Measurements from ENCODE around the gene PRR3.
"Not testable (repeated sequence)": the region's sequence is repeated elsewhere in the genome, so short reads cannot be mapped to it uniquely, and the experiment has no call there.

The PRR3 gene

GRCh38 chr6:30597315-30598144 lies 40.4 kb downstream of the PRR3 start:
- peaks cover 52% of the 10 kb centered on the region for H3K36me3 ChIP-seq (ENCODE audit: insufficient read depth, low read length)
- H3K4me2 ChIP-seq (ENCODE audit: insufficient read depth, low read length); H3K4me3 ChIP-seq (ENCODE audit: low read depth in 1 of 2, low read length in 2 of 2); H3K79me2 ChIP-seq (ENCODE audit: insufficient read depth, low read length); H3K4me1 ChIP-seq (ENCODE audit: insufficient read depth, low read length); H3K9ac ChIP-seq (ENCODE audit: low read depth, low read length); H3K27me3 ChIP-seq (ENCODE audit: insufficient read depth, low read length, poor library complexity); H3K9me3 ChIP-seq (ENCODE audit: insufficient read depth, low read length, severe bottlenecking); H3K27ac ChIP-seq (ENCODE audit: low read length); H2AFZ ChIP-seq (ENCODE audit: low read depth, low read length): not testable (repeated sequence)
- TF ChIP-seq CTCF (IDR thresholded peaks at IDR 0.05; ENCODE audit: borderline replicate concordance, extremely low read depth, low read length, poor library complexity, severe bottlenecking) = peak; percentile 89
- H4K20me1 ChIP-seq (ENCODE audit: insufficient read depth, low read length) = peaks cover 29% of the 10 kb centered on the region
- peak; percentile 82 for ATAC-seq (ENCODE audit: insufficient read depth, low read depth)
- peak; percentile 83 for DNase-seq

GRCh38 chr6:30598912-30599624 lies 42.0 kb downstream of the PRR3 start:
- no peak overlapping the region for H3K4me2 ChIP-seq (ENCODE audit: insufficient read depth, low read length)
- H3K36me3 ChIP-seq (ENCODE audit: insufficient read depth, low read length) = peaks cover 55% of the 10 kb centered on the region
- H3K9me3 ChIP-seq (ENCODE audit: insufficient read depth, low read length, severe bottlenecking) = no peaks in the 10 kb centered on the region
- H3K79me2 ChIP-seq (ENCODE audit: insufficient read depth, low read length) = no peaks in the 10 kb centered on the region
- H2AFZ ChIP-seq (ENCODE audit: low read depth, low read length) = no peak overlapping the region
- no peak for TF ChIP-seq EZH2 (IDR thresholded peaks at IDR 0.05; ENCODE audit: borderline replicate concordance, low read depth, low read length, severe bottlenecking)
- TF ChIP-seq CTCF (IDR thresholded peaks at IDR 0.05; ENCODE audit: borderline replicate concordance, extremely low read depth, low read length, poor library complexity, severe bottlenecking) = no peak
- H3K4me1 ChIP-seq (ENCODE audit: insufficient read depth, low read length) = no peaks in the 10 kb centered on the region
- ATAC-seq (ENCODE audit: insufficient read depth, low read depth) = no peak
- no peak overlapping the region for H3K4me3 ChIP-seq (ENCODE audit: low read depth in 1 of 2, low read length in 2 of 2)
- no peak overlapping the region for H3K9ac ChIP-seq (ENCODE audit: low read depth, low read length)
- peaks cover 38% of the 10 kb centered on the region for H4K20me1 ChIP-seq (ENCODE audit: insufficient read depth, low read length)
- H3K27ac ChIP-seq (ENCODE audit: low read length) = no peak overlapping the region
- DNase-seq = no peak
- H3K27me3 ChIP-seq (ENCODE audit: insufficient read depth, low read length, poor library complexity) = no peaks in the 10 kb centered on the region

GRCh38 chr6:30599625-30600324 lies 42.7 kb downstream of the PRR3 start:
- Histone ChIP-seq H3K4me2 (ENCODE audit: insufficient read depth, low read length) (no peak overlapping the region), H3K27me3 (ENCODE audit: insufficient read depth, low read length, poor library complexity) (no peaks in the 10 kb centered on the region), H2AFZ (ENCODE audit: low read depth, low read length) (no peak overlapping the region), H3K36me3 (ENCODE audit: insufficient read depth, low read length) (peaks cover 55% of the 10 kb centered on the region), H3K4me1 (ENCODE audit: insufficient read depth, low read length) (no peaks in the 10 kb centered on the region), H3K79me2 (ENCODE audit: insufficient read depth, low read length) (no peaks in the 10 kb centered on the region), H3K9ac (ENCODE audit: low read depth, low read length) (no peak overlapping the region), H3K27ac (ENCODE audit: low read length) (no peak overlapping the region), H3K9me3 (ENCODE audit: insufficient read depth, low read length, severe bottlenecking) (no peaks in the 10 kb centered on the region), H3K4me3 (ENCODE audit: low read depth in 1 of 2, low read length in 2 of 2) (no peak overlapping the region), H4K20me1 (ENCODE audit: insufficient read depth, low read length) (peaks cover 37% of the 10 kb centered on the region)
- TF ChIP-seq CTCF (IDR thresholded peaks at IDR 0.05; ENCODE audit: borderline replicate concordance, extremely low read depth, low read length, poor library complexity, severe bottlenecking) (no peak), EZH2 (IDR thresholded peaks at IDR 0.05; ENCODE audit: borderline replicate concordance, low read depth, low read length, severe bottlenecking) (no peak)
- DNase-seq = no peak
- no peak for ATAC-seq (ENCODE audit: insufficient read depth, low read depth)

All from DND-41 (cell line).